Glutamatergic neuron (in vitro differentiated cells): ENCODE data around the gene DPEP2. TPM values are rescaled to one million over a fixed set of nuclear protein-coding genes. Genes with fewer than 3 reads are reported as not detected.
A peak's percentile ranks its signal among the peaks of the same experiment; 100 is the strongest.
"Not testable (repeated sequence)": the region's sequence is repeated elsewhere in the genome, so short reads cannot be mapped to it uniquely, and the experiment has no call there.

Source experiments
- DNase-seq: peaks from one replicate; pipeline ENCODE4 v3.0.0; 2022
- H3K27ac Mint-ChIP-seq: one replicate; pipeline ENCODE4 v1.8.0; 2020; ENCODE audit warnings: mild to moderate bottlenecking, mixed read lengths, inconsistent platforms; ENCODE audit not compliant: unreplicated experiment
- H3K27me3 Mint-ChIP-seq: one replicate; pipeline ENCODE4 v1.8.0; 2020; ENCODE audit warnings: mild to moderate bottlenecking, moderate library complexity, mixed read lengths, inconsistent platforms; ENCODE audit not compliant: unreplicated experiment
- H3K36me3 Mint-ChIP-seq: one replicate; pipeline ENCODE4 v1.8.0; 2020; ENCODE audit warnings: mild to moderate bottlenecking, mixed read lengths, inconsistent platforms; ENCODE audit not compliant: unreplicated experiment
- H3K4me1 Mint-ChIP-seq: one replicate; pipeline ENCODE4 v1.8.0; 2020; ENCODE audit warnings: mild to moderate bottlenecking, low read depth, mixed read lengths, inconsistent platforms; ENCODE audit not compliant: unreplicated experiment
- H3K4me3 Mint-ChIP-seq: one replicate; pipeline ENCODE4 v1.8.0; 2020; ENCODE audit warnings: mild to moderate bottlenecking, mixed read lengths, inconsistent platforms; ENCODE audit not compliant: unreplicated experiment
- H3K9me3 Mint-ChIP-seq: one replicate; pipeline ENCODE4 v1.8.0; 2020; ENCODE audit warnings: mild to moderate bottlenecking, moderate library complexity, mixed read lengths, inconsistent platforms; ENCODE audit not compliant: unreplicated experiment
- total RNA-seq: library from RNA; stranded (reverse); fragmentation: NEBNext Ultra II Directional; extraction: Animal tissue kit (Norgen Biotek cat#: 25700); gene quantifications from one replicate; pipeline ENCODE4 v1.2.1, GENCODE V29; 2021; ENCODE audit not compliant: unreplicated experiment
- TF ChIP-seq, protein P1 (sequence below): fragments of 200-600 bp; sonication (generic); IDR thresholded peaks from one replicate; pipeline ENCODE4 v1.5.0; 2021; ENCODE audit not compliant: partially characterized antibody, unreplicated experiment

Gene DPEP2
- total RNA-seq, 1 donor from 2014 or later, result not detected

- Mint-ChIP-seq H3K9me3 (no peaks in the 10 kb centered on the region), H3K4me3 (no peak overlapping the region), H3K27ac (no peak overlapping the region), H3K4me1 (no peaks in the 10 kb centered on the region), H3K36me3 (peaks cover 5% of the 10 kb centered on the region), H3K27me3 (peaks cover 3% of the 10 kb centered on the region)
- no peak for DNase-seq
- TF ChIP-seq, protein P1, sequence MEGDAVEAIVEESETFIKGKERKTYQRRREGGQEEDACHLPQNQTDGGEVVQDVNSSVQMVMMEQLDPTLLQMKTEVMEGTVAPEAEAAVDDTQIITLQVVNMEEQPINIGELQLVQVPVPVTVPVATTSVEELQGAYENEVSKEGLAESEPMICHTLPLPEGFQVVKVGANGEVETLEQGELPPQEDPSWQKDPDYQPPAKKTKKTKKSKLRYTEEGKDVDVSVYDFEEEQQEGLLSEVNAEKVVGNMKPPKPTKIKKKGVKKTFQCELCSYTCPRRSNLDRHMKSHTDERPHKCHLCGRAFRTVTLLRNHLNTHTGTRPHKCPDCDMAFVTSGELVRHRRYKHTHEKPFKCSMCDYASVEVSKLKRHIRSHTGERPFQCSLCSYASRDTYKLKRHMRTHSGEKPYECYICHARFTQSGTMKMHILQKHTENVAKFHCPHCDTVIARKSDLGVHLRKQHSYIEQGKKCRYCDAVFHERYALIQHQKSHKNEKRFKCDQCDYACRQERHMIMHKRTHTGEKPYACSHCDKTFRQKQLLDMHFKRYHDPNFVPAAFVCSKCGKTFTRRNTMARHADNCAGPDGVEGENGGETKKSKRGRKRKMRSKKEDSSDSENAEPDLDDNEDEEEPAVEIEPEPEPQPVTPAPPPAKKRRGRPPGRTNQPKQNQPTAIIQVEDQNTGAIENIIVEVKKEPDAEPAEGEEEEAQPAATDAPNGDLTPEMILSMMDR, result no peak
Measured at GRCh38 chr16:68037841-68038597, 38.7 kb upstream of the DPEP2 start.

DNA sequence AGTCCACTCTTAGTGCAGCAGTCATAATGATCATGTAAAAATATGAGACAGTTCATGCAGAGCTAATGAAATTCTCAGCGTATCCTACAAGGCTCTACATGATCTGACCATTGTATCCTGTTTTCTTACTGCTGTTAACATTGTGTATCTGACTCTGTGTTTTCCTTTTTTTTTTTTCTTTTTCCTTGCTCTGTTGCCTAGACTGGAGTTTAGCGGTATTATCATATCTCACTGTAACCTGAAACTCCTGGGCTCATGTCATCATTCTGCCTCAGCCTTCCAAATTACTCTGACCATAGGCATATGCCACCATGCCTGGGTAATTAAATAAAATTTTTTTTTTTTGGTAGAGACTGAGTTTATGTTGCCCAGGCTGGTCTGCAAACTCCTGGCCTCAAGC lies 35.9 kb upstream of the DPEP2 start:
- H3K9me3 Mint-ChIP-seq, result peaks cover 2% of the 10 kb centered on the region
- DNase-seq, result no peak
- no peak overlapping the region for H3K27ac Mint-ChIP-seq
- H3K36me3 Mint-ChIP-seq, result peaks cover 5% of the 10 kb centered on the region
- peaks cover 1% of the 10 kb centered on the region for H3K27me3 Mint-ChIP-seq
- no peaks in the 10 kb centered on the region for H3K4me1 Mint-ChIP-seq
- TF ChIP-seq, protein P1, result no peak
- H3K4me3 Mint-ChIP-seq, result peak overlapping the region; percentile 69

DNA sequence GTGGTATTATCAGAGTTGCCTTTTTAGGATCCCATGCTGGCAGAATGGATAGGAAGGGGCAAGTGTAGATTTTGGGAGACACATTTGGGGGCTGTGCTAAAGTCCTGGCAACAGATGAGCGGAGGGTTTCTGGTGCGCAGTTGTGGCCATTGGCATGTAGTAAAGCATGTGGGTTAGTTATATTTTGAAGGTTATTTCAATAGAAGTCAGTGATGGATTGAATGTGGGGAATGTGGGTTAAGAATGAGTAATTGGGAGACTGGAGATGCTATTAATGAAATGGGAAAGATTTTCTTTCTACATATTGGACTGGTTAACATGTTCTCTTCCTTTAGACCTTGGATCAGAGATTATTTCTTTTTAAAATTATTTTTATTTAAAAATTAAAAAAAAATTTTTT lies 33.8 kb upstream of the DPEP2 start:
- Mint-ChIP-seq H3K4me1 (no peaks in the 10 kb centered on the region), H3K4me3 (no peak overlapping the region), H3K27me3 (peaks cover 1% of the 10 kb centered on the region), H3K36me3 (no peaks in the 10 kb centered on the region), H3K27ac (no peak overlapping the region), H3K9me3 (peaks cover 2% of the 10 kb centered on the region)
- no peak for DNase-seq
- TF ChIP-seq, protein P1, result no peak

DNA sequence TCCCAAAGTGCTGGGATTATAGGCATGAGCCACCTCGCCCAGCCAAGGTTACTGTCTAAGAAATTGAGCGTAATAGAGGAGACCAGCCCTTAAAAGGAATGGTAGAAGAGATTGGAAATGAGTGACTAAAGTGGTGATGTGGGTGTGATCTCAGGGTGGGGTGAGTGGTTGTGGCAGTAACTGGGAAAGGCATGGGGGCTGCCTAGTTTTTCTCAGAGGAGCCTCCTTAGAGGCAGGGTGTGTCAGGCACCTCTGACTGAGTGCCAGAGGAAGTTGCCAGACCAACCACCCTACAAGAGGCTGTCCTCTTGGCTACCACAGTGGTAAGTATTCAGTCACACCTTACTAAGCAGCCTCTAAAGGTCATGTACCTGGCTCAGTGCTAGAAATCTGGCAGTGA lies 32.7 kb upstream of the DPEP2 start:
- Mint-ChIP-seq H3K9me3 (peaks cover 2% of the 10 kb centered on the region), H3K4me3 (no peak overlapping the region), H3K36me3 (no peaks in the 10 kb centered on the region), H3K4me1 (no peaks in the 10 kb centered on the region), H3K27ac (no peak overlapping the region), H3K27me3 (no peaks in the 10 kb centered on the region)
- TF ChIP-seq, protein P1, result no peak
- no peak for DNase-seq

DNA sequence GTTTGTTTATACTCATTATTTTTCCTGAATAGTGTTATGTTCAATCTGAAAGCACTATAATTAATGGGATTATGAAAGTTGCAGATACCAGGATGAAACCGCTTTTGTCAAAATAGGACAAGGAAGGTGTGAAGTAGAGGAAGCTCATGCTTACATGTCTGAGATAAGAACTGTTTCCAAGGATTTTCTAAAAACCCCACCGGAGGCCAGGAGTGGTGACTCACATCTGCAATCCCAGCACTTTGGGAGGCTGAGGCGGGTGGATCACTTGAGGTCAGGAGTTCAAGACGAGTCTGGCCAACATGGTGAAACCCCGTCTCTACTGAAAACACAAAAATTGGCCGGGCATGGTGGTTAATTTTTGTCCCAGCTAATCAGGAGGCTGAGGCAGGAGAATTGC lies 30.8 kb upstream of the DPEP2 start:
- not testable (repeated sequence) for H3K27ac Mint-ChIP-seq, H3K36me3 Mint-ChIP-seq, H3K27me3 Mint-ChIP-seq, H3K4me3 Mint-ChIP-seq, H3K9me3 Mint-ChIP-seq, H3K4me1 Mint-ChIP-seq, DNase-seq
